HG03378 (cell line): ENCODE data around the gene PRDM16.

Experiments used
- ATAC-seq: cut with Tn5 transposase; IDR thresholded peaks from one replicate; pipeline ENCODE4 v1.9.1; 2021; ENCODE audit warnings: mild to moderate bottlenecking, moderate library complexity; ENCODE audit not compliant: unreplicated experiment

PRDM16 gene

DNA sequence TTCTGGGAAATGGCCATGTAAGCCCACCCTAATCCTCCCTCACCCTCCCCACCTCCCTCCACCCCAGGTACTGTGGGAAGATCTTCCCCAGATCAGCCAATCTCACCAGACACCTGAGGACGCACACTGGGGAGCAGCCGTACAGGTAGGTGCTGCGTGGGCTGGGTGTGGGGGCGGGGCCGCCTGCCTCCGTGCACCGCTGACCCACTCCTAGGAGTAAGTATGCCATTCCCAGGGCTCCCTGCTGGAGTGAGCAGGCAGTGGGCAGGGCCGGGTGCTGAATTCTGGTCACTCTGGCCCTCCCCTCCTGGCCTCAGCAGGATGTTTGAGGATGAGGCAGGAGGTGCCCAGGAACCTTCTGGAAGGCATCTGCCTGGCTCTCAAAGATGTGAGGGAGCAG, 349.6 kb downstream of the PRDM16 start:
- no peak for ATAC-seq

DNA sequence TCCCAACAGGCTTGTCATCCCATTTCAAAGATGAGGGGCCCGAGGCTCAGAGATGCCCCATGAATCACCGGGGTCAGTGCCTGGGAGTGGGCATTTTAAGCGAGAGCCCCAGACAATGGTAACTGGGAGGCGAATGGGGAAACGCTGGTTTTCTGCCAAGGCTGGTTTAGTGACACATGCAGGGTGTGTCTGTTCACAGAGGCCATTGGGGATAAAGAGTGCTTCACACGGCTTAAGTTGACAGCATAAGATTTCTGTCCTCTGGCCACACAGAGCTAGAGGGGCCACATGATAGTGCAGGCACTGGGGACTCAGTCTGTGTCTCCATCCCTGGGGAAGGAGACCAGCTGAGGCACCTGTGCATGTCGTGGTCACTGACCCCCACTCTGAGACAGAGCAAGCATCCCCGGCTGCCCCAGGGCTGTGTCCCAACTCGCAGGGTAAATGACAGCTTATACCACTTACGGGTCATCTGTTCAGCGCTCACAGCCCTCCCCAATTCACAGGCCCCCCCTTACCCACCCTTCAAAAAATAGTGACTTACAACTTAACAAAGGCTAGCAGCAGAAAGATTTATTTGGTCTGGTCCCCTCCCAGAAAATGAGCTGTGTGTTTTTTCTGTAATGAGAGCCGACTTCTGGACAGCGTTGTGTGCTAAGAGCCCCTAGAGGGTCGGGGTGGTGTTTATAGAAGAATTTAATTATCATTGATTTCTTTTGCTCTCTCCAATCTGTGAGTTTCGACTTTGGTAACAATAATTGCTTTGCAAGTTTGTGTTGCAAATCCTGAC, 350.6 kb downstream of the PRDM16 start:
- no peak for ATAC-seq

DNA sequence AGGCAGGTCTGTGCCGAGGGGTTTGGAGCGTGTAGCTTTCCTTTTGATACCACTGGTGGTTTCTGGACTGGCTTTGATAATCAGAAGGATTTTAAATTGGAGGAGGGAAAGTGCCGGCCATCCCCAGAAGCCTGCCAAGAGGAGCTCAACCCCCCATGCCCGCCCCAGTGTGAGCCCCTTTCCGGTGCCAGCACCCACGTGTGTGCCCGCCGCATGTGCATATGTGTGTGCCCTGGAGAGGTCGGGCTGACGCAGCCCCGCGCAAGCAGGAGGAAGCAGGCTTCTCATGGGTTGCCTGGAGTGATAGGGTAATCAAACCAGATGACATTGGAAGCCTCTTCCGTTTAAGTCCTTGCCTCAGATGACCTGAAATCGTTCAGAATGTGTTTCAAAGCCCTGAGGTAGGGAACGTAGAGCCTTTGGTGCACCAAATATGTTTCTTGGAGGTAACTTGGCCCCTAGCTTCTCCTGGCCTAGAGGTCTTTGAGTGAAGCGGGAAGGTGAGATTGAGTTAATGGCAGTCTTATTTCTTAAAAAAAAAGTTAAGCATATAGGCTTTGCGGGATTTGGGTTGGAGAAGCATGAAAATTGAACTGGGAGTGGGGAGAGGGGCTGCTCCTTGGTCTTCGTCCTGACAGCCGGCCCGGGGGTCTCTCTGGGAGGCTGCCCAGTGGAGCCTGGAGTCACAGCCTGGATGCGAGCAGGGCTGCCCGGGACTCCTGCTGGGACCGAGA, 351.4 kb downstream of the PRDM16 start:
- no peak for ATAC-seq

- no peak for ATAC-seq
Measured at GRCh38 chr1:3422638-3423037, 353.6 kb downstream of the PRDM16 start.

DNA sequence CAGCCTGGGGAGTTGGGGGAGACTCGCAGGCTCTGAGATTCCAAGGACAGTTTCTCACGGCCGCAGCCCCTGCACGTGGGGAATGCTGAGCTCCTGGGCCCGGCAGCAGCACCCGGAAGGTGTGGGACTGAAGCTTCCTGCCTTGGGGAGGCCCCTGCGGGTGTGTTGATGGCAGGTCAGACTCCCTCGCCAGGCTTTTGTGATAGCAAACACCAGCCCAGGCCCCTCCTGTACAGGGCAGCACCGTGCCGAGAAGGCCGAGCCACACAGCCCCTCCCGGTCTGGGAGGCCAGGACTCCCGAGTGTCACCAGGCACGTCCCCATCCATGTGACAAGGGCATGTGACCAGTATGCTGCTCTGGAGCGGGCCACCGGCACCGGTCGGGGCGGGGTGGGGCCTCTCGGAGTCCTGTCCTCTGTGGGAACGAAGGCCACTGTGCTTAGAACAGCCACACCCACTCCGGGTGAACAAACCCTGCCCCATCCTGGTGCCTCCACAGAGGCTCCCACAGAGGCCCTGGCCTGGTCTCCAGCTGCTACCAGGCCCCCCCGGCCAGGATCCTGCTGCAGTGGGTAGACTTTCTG, 354.3 kb downstream of the PRDM16 start:
- ATAC-seq = no peak

GRCh38 chr1:3423896-3424611, 355.1 kb downstream of the PRDM16 start:
- ATAC-seq = no peak

DNA sequence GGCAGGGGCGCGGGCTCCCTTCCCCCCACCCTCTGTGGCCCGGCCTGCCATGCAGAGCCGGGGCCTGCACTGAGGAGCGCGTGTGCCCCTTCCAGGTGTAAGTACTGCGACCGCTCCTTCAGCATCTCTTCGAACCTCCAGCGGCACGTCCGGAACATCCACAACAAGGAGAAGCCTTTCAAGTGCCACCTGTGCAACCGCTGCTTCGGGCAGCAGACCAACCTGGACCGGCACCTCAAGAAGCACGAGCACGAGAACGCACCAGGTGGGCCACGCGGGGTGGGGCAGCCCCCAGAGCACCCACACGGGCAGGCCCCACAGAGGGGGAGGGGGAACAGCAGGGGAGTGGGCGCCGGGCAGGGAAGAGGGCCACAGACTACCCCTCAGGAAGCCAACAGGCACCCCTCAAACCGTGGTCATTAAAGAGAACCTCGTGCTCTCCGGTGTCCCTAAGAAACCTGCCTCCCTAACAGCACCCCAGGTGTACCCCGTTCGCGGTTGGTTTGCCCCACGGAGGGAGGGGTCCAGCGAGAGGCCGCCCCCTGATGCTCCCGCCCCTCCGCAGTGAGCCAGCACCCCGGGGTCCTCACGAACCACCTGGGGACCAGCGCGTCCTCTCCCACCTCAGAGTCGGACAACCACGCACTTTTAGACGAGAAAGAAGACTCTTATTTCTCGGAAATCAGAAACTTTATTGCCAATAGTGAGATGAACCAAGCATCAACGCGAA, 356.6 kb downstream of the PRDM16 start:
- no peak for ATAC-seq

DNA sequence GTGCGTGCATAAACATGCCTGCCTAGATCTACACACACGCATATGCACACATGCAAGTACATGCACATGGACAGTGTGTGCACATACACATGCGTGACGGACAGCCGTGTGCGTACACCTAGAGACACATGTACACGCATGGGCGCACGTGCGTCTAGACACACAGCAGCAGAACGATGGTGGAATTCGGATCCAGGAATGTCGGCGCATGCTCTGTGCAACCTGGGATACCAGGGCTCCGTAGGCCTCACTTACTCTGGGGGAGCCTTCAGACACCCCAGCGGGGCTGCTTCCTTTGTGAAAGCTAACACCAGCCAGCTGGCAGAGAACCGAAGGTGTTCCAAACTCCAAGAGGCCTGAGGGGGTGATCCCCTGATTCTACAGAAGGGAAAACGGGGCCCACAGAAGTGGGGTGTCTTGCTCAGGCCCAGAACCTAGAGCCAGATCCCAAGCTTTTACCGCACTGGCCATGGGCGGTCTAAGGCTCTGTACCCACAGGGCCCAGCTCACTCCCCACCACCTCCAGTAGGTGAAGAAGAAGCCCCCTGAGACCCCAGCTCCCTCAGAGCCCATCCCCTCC, 358.0 kb downstream of the PRDM16 start:
- no peak for ATAC-seq

DNA sequence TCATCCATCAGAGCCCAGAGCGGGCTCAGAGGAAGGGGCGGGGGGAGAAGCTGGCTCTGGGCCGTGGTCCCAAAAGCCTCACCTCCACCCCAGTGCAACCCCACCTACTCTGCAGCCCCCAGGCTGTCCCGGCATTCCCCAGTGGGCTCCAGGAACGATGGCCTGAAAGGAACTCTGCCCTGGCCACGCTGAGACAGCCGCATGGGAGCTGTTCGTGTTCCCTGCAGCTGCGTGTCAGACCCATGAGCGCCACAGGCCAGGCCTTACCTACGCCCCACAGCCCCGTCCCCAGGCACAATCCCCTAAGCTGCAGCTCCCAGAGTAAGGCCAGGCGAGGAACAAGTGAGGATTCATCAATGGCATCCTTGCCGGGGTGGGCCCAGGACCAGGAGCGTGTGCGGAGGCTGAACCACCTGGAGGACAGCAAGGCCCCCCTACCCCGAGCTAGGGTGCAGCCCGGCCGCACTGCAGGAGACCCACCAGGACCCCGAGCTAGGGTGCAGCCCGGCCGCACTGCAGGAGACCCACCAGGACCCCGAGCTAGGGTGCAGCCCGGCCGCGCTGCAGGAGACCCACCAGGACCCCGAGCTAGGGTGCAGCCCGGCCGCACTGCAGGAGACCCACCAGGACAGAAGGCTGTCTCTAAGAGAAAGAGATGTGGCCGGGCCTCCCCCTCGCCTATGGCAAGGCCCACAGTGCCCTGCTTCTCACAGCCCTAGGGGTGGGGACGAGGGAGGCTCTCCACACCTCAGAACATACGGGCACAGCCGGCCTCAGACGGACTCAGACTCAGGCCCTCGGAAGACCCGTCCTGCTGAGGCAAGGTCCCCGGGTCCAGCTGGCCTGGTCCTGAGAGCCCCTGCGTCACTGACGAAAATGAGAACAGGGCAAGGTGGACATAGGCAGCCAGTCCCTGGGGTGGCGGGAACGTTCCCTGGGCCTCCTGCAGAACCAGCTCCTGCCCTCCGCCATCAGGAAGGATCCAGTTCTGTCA, 359.0 kb downstream of the PRDM16 start:
- no peak for ATAC-seq

- ATAC-seq = no peak
Measured at GRCh38 chr1:3428899-3429298, 359.9 kb downstream of the PRDM16 start.

- no peak for ATAC-seq
Measured at GRCh38 chr1:3429320-3429719, 360.3 kb downstream of the PRDM16 start.

DNA sequence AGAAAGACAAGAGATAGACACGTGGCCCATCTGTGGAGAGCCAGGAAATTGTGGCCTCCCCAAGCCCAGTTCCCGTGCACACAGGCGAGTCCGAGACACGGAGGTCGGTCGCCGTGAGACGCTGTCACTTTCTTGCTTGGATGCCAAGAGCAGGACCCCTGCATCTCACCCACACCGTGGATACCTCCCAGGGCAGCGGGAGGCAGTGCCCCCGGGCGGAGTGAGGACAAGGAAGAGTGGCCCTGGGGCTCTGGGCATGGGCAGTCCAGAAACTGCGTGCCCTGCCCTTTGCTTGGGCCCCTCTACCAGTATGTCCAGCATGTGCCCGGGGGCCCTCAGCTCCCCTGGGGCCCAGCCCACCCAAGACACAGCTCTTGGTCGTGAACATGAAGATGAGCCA, 360.8 kb downstream of the PRDM16 start:
- no peak for ATAC-seq

DNA sequence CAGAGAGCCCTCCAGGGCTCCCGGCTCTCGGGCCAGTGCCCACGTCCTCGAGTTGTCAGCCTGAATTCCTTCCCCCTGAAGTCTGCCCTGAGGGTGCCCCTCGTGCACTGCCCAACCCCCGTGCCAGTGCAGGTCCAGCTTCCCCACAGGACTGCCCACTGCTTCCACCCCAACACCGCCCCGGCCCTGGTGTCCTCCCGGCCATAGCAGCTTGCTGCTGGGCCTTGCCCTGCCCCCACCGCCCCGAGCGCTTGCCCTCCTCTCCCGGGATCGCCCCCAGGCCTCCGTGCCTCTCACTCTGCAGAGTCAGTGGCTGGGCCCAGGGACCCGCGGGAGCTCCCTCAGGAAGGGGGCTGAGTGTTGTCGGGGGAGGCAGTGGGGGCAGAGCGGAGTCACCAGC, 361.4 kb downstream of the PRDM16 start:
- no peak for ATAC-seq

DNA sequence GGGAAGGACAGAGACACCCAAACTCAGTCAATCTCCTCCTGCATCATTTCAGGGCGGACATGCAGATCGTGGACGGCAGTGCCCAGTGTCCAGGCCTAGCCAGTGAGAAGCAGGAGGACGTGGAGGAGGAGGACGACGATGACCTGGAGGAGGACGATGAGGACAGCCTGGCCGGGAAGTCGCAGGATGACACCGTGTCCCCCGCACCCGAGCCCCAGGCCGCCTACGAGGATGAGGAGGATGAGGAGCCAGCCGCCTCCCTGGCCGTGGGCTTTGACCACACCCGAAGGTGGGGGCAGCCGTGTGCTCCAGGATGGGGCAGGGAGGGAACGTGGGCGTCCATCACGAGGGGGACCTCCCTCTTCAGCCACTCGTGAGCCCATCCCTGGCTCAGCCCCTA, 361.8 kb downstream of the PRDM16 start:
- no peak for ATAC-seq

DNA sequence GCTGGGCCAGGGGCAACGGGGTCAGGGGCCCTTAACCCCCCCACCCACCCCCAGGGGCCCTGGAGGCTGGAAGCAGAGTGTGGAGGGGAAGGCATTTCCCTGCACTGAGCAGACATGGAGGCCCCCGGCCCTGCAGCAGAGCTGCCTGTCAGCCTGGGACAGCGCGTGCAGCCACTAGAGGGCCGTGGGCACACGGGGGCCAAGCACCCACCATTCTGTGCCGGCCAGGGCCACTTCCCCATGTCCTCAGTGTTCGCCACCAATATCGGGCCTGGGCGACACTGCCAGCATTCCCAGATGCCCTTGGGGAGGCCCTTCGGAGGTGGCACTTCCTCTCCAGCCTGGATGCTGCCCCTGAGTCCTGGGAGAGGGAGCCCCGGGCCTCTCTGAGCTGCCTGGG, 362.3 kb downstream of the PRDM16 start:
- no peak for ATAC-seq

DNA sequence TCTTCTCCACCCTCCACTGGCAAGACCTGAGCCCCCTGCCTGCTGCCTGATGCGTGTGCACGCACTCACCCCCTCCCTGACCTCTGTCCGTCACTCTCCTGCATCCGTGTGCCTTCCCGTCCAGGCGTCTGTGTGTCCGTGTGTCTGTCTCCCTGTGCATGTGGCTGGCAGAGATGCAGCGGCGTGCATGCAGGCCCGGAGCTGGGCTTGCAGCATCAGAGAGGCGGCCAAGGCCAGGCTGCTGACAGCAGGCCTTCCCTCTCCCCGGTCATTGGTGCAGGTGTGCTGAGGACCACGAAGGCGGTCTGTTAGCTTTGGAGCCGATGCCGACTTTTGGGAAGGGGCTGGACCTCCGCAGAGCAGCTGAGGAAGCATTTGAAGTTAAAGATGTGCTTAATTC, 362.7 kb downstream of the PRDM16 start:
- ATAC-seq = no peak

DNA sequence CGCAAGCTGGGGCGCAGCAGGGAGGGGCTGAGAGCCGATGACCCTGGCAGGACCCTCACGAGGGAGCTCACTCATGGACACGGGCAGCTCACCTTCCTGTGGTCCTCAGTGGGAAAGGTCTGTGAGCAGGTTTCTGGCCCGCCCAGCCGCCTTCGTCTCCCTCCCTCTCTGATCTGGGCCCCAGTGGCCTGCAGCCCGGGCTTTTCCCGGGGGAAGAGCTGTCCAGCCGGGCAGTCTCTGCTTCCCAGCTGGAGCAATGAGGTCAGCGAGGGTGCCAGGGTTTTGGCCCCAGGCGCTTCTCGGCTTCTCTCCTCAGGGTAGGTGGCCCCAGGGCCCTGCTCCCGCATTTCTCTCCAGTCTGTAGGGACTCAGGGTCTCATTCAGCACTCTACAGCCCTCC, 363.3 kb downstream of the PRDM16 start:
- ATAC-seq = no peak

DNA sequence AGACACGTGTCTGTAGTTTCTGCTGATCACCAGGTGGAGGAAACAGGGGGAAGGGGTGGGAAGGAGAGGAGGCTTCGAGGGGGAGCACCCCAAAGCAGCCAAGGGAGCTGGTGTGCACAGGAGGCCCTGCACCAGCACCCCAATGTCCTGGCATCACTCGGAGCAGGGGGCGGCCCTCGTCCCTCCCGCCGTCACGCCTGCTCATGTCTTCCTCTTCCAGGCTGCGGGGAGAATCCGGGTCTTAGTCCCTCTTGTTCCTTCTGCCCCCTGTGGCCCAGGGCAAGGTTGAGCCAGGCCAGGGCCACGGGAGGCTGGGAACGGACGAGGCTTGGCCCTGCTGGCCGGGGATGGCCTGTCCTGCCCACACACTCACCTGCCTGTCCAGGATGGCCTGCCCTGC, 364.1 kb downstream of the PRDM16 start:
- ATAC-seq = no peak

DNA sequence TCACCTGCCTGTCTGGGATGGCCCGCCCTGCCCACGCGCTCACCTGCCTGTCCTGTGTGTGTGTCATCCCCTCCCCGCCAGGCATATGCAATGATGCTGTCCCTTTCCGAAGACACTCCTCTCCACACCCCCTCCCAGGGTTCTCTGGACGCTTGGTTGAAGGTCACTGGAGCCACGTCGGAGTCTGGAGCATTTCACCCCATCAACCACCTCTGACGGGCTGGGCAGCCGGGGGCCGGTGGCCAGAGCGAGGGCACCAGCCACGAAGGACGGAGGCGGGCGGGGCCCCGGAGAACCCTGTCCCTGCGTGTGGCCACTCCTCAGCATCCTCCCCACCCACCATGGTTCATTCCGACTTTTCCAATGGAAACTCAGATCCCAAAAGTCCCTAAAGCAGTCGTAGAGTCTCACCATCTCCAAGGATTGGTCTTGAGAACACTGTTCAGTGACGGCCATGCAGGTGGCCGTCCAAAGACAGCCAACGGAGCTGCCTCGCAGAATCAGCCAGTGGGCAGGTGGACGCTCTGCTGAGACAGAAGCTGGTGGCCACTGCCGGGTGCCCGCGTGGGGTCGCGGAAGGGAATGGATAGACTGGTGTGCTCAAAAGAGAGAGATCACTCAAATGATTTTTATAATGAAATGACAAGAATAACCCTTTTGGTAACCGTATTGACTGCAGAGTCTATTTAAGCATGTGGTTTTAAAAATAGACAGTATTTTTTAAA, 364.8 kb downstream of the PRDM16 start:
- no peak for ATAC-seq
